Gastrocnemius medialis (tissue), 4 donors: ENCODE measurements around the gene DAPK1. TPM values are rescaled to one million over a fixed set of nuclear protein-coding genes. Genes with fewer than 3 reads are reported as not detected.
A peak's percentile ranks its signal among the peaks of the same experiment; 100 is the strongest.

Experiments
- ATAC-seq, 2 donors: fragments of 150-250 bp; one replicate each; pipeline ENCODE4 v1.9.1; 2016
- DNase-seq, 2 donors: peaks; one replicate each; pipeline ENCODE4 v3.0.0-alpha.2; 2019
- H3K27ac ChIP-seq, 4 donors: fragments of 200-600 bp; sonication (generic); 1 replicate in 1 of 4; 2 replicates in 3 of 4; pipeline ENCODE4 v1.5.1; 2016 to 2018; ENCODE audit warnings: mild to moderate bottlenecking in 2 of 4, moderate library complexity in 1 of 4
- H3K27me3 ChIP-seq, 3 donors: fragments of 200-600 bp; sonication (generic) in 2 of 3; 1 replicate in 1 of 3; 2 replicates in 2 of 3; pipeline versions ENCODE4 v1.5.1 to v1.6.0; 2016 to 2019; ENCODE audit warnings: mild to moderate bottlenecking in 1 of 3, moderate library complexity in 1 of 3
- H3K36me3 ChIP-seq, 2 donors: fragments of 200-600 bp; sonication (generic) in 1 of 2; one replicate each; pipeline ENCODE4 v1.5.1; 2017 to 2018
- H3K4me1 ChIP-seq, 2 donors: fragments of 200-600 bp; sonication (generic) in 1 of 2; one replicate each; pipeline ENCODE4 v1.5.1; 2016 to 2017; ENCODE audit warnings: mild to moderate bottlenecking in 2 of 2
- H3K4me3 ChIP-seq, 4 donors: fragments of 200-600 bp; sonication (generic) in 3 of 4; 1 replicate in 1 of 4; 2 replicates in 3 of 4; pipeline ENCODE4 v1.5.1; 2016 to 2019; ENCODE audit warnings: mild to moderate bottlenecking in 2 of 4
- H3K9me3 ChIP-seq, 3 donors: fragments of 200-600 bp; sonication (generic) in 2 of 3; 1 replicate in 1 of 3; 2 replicates in 2 of 3; pipeline ENCODE4 v1.5.1; 2016 to 2019
- CTCF ChIP-seq, 5 experiments: fragments of 450-650 bp in 3 of 5; fragments of 200-600 bp in 2 of 5; sonication (generic) in 2 of 5; IDR thresholded peaks in 4 of 5; conservative IDR thresholded peaks in 1 of 5; 1 replicate in 4 of 5; 2 replicates in 1 of 5; pipeline ENCODE4 v1.5.1; 2016 to 2019; ENCODE audit warnings: antibody characterized with exemption in 5 of 5, mild to moderate bottlenecking in 3 of 5, moderate library complexity in 3 of 5
- POLR2A ChIP-seq, 2 donors: fragments of 450-650 bp; IDR thresholded peaks; one replicate each; pipeline ENCODE4 v1.6.1; 2017; ENCODE audit warnings: antibody characterized with exemption in 2 of 2, mild to moderate bottlenecking in 2 of 2, moderate library complexity in 2 of 2
- in situ Hi-C, 4 donors: fragments of 200-750 bp; cut with MboI; loops; one replicate each; pipeline versions ENCODE4 v1.15.0 to v1.8.0; 2017; ENCODE audit warnings: low sequenced_read_pairs in 4 of 4
- intact Hi-C: fragments of 100-400 bp; cut with DNase I; formaldehyde crosslinking; loops from one replicate; pipeline ENCODE4 v1.15.1; 2023; ENCODE audit warnings: low total_unique reads
- total RNA-seq, 4 donors: library from RNA; depleted of rRNA; stranded (reverse); fragments of >200 nt; gene quantifications; one replicate each; pipeline versions ENCODE4 v1.1.0 to v1.2.3, GENCODE V29; 2016

The DAPK1 gene
- total RNA-seq, 4 donors from 2014 or later = 1.2 to 4.3 (median 2.7) TPM

GRCh38 chr9:87708546-87708945 is 210.9 kb downstream of the DAPK1 start:
- Histone ChIP-seq H3K4me1 (peaks cover 0 to 1% of the 10 kb centered on the region in 2 donors), H3K4me3 (no peak overlapping the region), H3K36me3 (peaks cover 0 to 4% of the 10 kb centered on the region in 2 donors), H3K27ac (no peak overlapping the region), H3K27me3 (no peaks in the 10 kb centered on the region), H3K9me3 (no peaks in the 10 kb centered on the region)
- in situ Hi-C loops (no loop called here), intact Hi-C loops (no loop called here)
- ATAC-seq = no peak
- DNase-seq = no peak
- no peak for TF ChIP-seq POLR2A (IDR thresholded peaks at IDR 0.05)

GRCh38 chr9:87708986-87709728 is 211.5 kb downstream of the DAPK1 start:
- peaks cover 0 to 4% of the 10 kb centered on the region in 2 donors for H3K36me3 ChIP-seq
- DNase-seq = no peak

GRCh38 chr9:87710443-87710842 is 212.8 kb downstream of the DAPK1 start:
- no peak for ATAC-seq
- peaks cover 7 to 13% of the 10 kb centered on the region in 2 donors for H3K4me1 ChIP-seq
- H3K36me3 ChIP-seq = peaks cover 0 to 4% of the 10 kb centered on the region in 2 donors
- no peak for DNase-seq
- H3K4me3 ChIP-seq = no peak overlapping the region
- H3K27ac ChIP-seq = no peak overlapping the region
- in situ Hi-C loops = no loop called here
- intact Hi-C loops = no loop called here
- no peaks in the 10 kb centered on the region for H3K9me3 ChIP-seq
- H3K27me3 ChIP-seq = no peaks in the 10 kb centered on the region
- TF ChIP-seq POLR2A (IDR thresholded peaks at IDR 0.05) (no peak), CTCF (IDR thresholded peaks at IDR 0.05 in 4 of 5, conservative IDR thresholded peaks at IDR 0.05 in 1 of 5) (no peak)

More at GRCh38 chr9:87708986-87709728, 211.5 kb downstream of the DAPK1 start:
- in situ Hi-C loops = no loop called here
- intact Hi-C loops = no loop called here
- Histone ChIP-seq H3K4me1 (peaks cover 5 to 7% of the 10 kb centered on the region in 2 donors), H3K27me3 (no peaks in the 10 kb centered on the region), H3K9me3 (no peaks in the 10 kb centered on the region), H3K27ac (no peak overlapping the region), H3K4me3 (no peak overlapping the region)
- no peak for ATAC-seq
- TF ChIP-seq POLR2A (IDR thresholded peaks at IDR 0.05) (no peak), CTCF (IDR thresholded peaks at IDR 0.05 in 4 of 5, conservative IDR thresholded peaks at IDR 0.05 in 1 of 5) (no peak)

- H3K9me3 ChIP-seq = no peaks in the 10 kb centered on the region
- no peak overlapping the region for H3K4me3 ChIP-seq
- intact Hi-C loops (no loop called here), in situ Hi-C loops (no loop called here)
- no peak for ATAC-seq
- H3K27ac ChIP-seq = no peak overlapping the region
- peaks cover 7 to 13% of the 10 kb centered on the region in 2 donors for H3K4me1 ChIP-seq
- H3K36me3 ChIP-seq = peaks cover 0 to under 1% of the 10 kb centered on the region in 2 donors
- TF ChIP-seq CTCF (IDR thresholded peaks at IDR 0.05 in 4 of 5, conservative IDR thresholded peaks at IDR 0.05 in 1 of 5) (no peak), POLR2A (IDR thresholded peaks at IDR 0.05) (no peak)
- H3K27me3 ChIP-seq = no peaks in the 10 kb centered on the region
- no peak for DNase-seq
Measured at GRCh38 chr9:87711857-87712800, 214.5 kb downstream of the DAPK1 start.

GRCh38 chr9:87712801-87713277 is 215.2 kb downstream of the DAPK1 start:
- DNase-seq (no peak), ATAC-seq (no peak)
- no peaks in the 10 kb centered on the region for H3K36me3 ChIP-seq
- no peak for TF ChIP-seq CTCF (IDR thresholded peaks at IDR 0.05 in 4 of 5, conservative IDR thresholded peaks at IDR 0.05 in 1 of 5)
- no peak for TF ChIP-seq POLR2A (IDR thresholded peaks at IDR 0.05)
- no peaks in the 10 kb centered on the region for H3K9me3 ChIP-seq
- intact Hi-C loops (no loop called here), in situ Hi-C loops (no loop called here)
- H3K27me3 ChIP-seq = no peaks in the 10 kb centered on the region
- H3K4me3 ChIP-seq = no peak overlapping the region
- H3K27ac ChIP-seq = peak overlapping the region in 3 of 4 donors; percentile 63 to 73 (median 64)
- H3K4me1 ChIP-seq = peaks cover 7 to 13% of the 10 kb centered on the region in 2 donors
